GM18907 (cell line): ENCODE results near the gene TNP2.
"Not testable (repeated sequence)": the region's sequence is repeated elsewhere in the genome, so short reads cannot be mapped to it uniquely, and the experiment has no call there.

Experiments
- ATAC-seq: cut with Tn5 transposase; IDR thresholded peaks from one replicate; pipeline ENCODE4 v1.9.1; 2021; ENCODE audit warnings: mild to moderate bottlenecking, moderate library complexity; ENCODE audit not compliant: unreplicated experiment

TNP2 gene

GRCh38 chr16:11225677-11226549 lies 43.2 kb downstream of the TNP2 start:
- no peak for ATAC-seq

DNA sequence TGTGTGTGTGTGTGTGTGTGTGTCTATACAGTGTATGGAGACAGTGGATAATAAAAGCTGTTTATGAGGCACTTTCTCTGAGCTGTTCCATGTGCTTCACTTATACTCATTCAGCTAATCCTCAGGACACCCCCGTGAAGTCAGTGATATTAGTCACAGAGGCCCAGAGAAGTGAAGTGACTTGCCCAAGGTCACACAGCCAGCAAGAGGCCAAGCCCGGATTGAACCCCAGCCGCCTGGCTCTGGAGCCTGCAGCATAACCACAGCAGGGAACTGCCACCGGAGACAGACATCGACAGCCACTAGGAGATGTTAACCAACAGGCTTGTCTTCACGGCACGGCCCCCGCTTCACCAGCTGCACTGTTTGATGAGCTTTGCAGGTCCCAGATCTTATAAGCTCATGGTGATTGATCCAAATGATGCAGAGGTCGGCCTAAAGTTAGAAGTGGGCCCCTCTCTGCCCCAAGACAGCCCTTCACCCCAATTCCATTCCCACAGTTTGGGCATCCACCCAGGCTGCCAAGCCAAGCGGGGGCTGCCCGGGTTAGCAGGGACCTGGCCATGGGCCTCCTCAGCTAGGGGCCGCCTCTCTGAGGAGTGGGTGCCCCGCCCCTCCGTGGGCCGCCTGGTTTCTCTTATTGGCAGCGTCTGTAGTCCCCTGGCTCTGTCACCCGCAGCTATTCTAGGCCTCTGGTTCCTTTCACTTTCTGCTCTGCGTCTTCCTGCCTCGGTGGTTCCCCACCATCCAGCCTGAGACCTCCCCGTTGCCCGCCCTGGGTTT lies 44.0 kb downstream of the TNP2 start:
- peak; percentile 86 for ATAC-seq

- peak; percentile 50 for ATAC-seq
These were observed 44.8 kb downstream of the TNP2 start for GRCh38 chr16:11224096-11224893.

GRCh38 chr16:11220507-11220906 lies 48.6 kb downstream of the TNP2 start:
- ATAC-seq: not testable (repeated sequence)

- no peak for ATAC-seq
These were observed 49.9 kb downstream of the TNP2 start for GRCh38 chr16:11219178-11219577.

GRCh38 chr16:11218604-11218962 lies 50.5 kb downstream of the TNP2 start:
- no peak for ATAC-seq
